Measurements from ENCODE around the gene SELENOS.

The SELENOS gene

GRCh38 chr15:101276501-101277037, 716 bp downstream of the SELENOS start:
- no peak for DNase-seq

GRCh38 chr15:101275018-101275417, 2.3 kb downstream of the SELENOS start:
- no peak for DNase-seq

GRCh38 chr15:101273534-101273933, 3.8 kb downstream of the SELENOS start:
- DNase-seq = no peak

- DNase-seq = no peak
These were observed 4.7 kb downstream of the SELENOS start for GRCh38 chr15:101272584-101272983.

GRCh38 chr15:101269479-101270223, 7.6 kb downstream of the SELENOS start:
- DNase-seq = no peak

GRCh38 chr15:101267320-101268104, 9.8 kb downstream of the SELENOS start:
- DNase-seq = no peak

- DNase-seq = no peak
These were observed 10.5 kb downstream of the SELENOS start for GRCh38 chr15:101266787-101267186.

GRCh38 chr15:101266034-101266433, 11.3 kb downstream of the SELENOS start:
- DNase-seq = no peak

GRCh38 chr15:101264911-101265641, 12.2 kb downstream of the SELENOS start:
- DNase-seq = no peak

- DNase-seq = no peak
These were observed 13.3 kb downstream of the SELENOS start for GRCh38 chr15:101264011-101264410.

GRCh38 chr15:101262551-101262950, 14.7 kb downstream of the SELENOS start:
- no peak for DNase-seq

GRCh38 chr15:101258238-101259144, 18.8 kb downstream of the SELENOS start:
- peak in 2 of 4 experiments; percentile 3 to 14 for DNase-seq

GRCh38 chr15:101256757-101257156, 20.5 kb downstream of the SELENOS start:
- DNase-seq = no peak

- DNase-seq = no peak
These were observed 21.6 kb downstream of the SELENOS start for GRCh38 chr15:101255615-101256241.

GRCh38 chr15:101255051-101255395, 22.3 kb downstream of the SELENOS start:
- DNase-seq = no peak

GRCh38 chr15:101254157-101255050, 22.9 kb downstream of the SELENOS start:
- no peak for DNase-seq

- DNase-seq = no peak
These were observed 24.4 kb downstream of the SELENOS start for GRCh38 chr15:101252836-101253235.

- peak; percentile 60 to 76 (median 71) for DNase-seq
These were observed 25.2 kb downstream of the SELENOS start, which contains the start of gene CHSY1 for GRCh38 chr15:101251830-101252820. Gene CHSY1 (minus strand): TSS chr15:101252048. CDS start chr15:101251456, 592 bp downstream.

Data from activated CD4-positive, CD25-positive, alpha-beta regulatory T cell (primary cell).